Neural cell (in vitro differentiated cells): ENCODE measurements around the gene WDFY3. TPM values are rescaled to one million over a fixed set of nuclear protein-coding genes. Genes with fewer than 3 reads are reported as not detected.

Source experiments
- H2AFZ ChIP-seq: fragments of 200-600, 300-800 bp; sonication (generic), shearing (Covaris generic); 2 replicates; pipeline ENCODE4 v1.6.0; 2014; ENCODE audit warnings: low read depth, mild to moderate bottlenecking, antibody characterized with exemption, low read length, moderate library complexity
- H3F3A ChIP-seq: fragments of 200-600 bp; shearing (Covaris generic); 2 replicates; pipeline ENCODE4 v1.6.1; 2016; ENCODE audit warnings: mild to moderate bottlenecking, moderate library complexity, mixed read lengths, antibody characterized with exemption, low read length; ENCODE audit not compliant: insufficient read depth, poor library complexity, severe bottlenecking
- H3K27ac ChIP-seq: fragments of 200-600, 300-800 bp; sonication (generic), shearing (Covaris generic); 2 replicates; pipeline ENCODE4 v1.5.1; 2014; ENCODE audit warnings: mild to moderate bottlenecking, low read length, moderate library complexity
- H3K27me3 ChIP-seq: fragments of 300-800, 200-600 bp; sonication (generic), shearing (Covaris generic); 2 replicates; pipeline ENCODE4 v1.6.0; 2014; ENCODE audit warnings: mild to moderate bottlenecking, low read depth, low read length, moderate library complexity; ENCODE audit not compliant: insufficient read depth
- H3K36me3 ChIP-seq: fragments of 300-800, 200-600 bp; sonication (generic), shearing (Covaris generic); 2 replicates; pipeline ENCODE4 v1.5.1; 2014; ENCODE audit warnings: mild to moderate bottlenecking, antibody characterized with exemption, low read length, moderate library complexity; ENCODE audit not compliant: insufficient read depth
- H3K4me2 ChIP-seq: fragments of 300-800, 200-600 bp; sonication (generic), shearing (Covaris generic); 2 replicates; pipeline ENCODE4 v1.6.0; 2014; ENCODE audit warnings: mild to moderate bottlenecking, low read length
- H3K4me3 ChIP-seq: fragments of 300-800, 200-600 bp; sonication (generic), shearing (Covaris generic); 2 replicates; pipeline ENCODE4 v1.5.1; 2014; ENCODE audit warnings: mild to moderate bottlenecking, low read length, moderate library complexity
- H3K79me2 ChIP-seq: fragments of 200-600 bp; shearing (Covaris generic); replicated peaks from 2 replicates; pipeline ENCODE4 v1.6.0; 2014; ENCODE audit warnings: mild to moderate bottlenecking, low read length, moderate library complexity; ENCODE audit not compliant: insufficient read depth
- H3K9ac ChIP-seq: fragments of 300-800, 200-600 bp; sonication (generic), shearing (Covaris generic); 2 replicates; pipeline ENCODE4 v1.6.1; 2016; ENCODE audit warnings: mild to moderate bottlenecking, low read length, mixed read lengths
- H3K9me2 ChIP-seq: fragments of 200-600 bp; shearing (Covaris generic); 2 replicates; pipeline ENCODE4 v1.6.1; 2016; ENCODE audit warnings: mild to moderate bottlenecking, low read length, mixed read lengths; ENCODE audit not compliant: insufficient read depth
- H3K9me3 ChIP-seq: fragments of 200-600, 300-800 bp; sonication (generic), shearing (Covaris generic); 2 replicates; pipeline ENCODE4 v1.6.1; 2016; ENCODE audit warnings: mild to moderate bottlenecking, mixed run types, low read length, moderate library complexity, mixed read lengths
- H4K20me1 ChIP-seq: fragments of 200-600 bp; shearing (Covaris generic); 2 replicates; pipeline ENCODE4 v1.6.1; 2016; ENCODE audit warnings: mild to moderate bottlenecking, mixed run types; ENCODE audit not compliant: insufficient read depth
- EP300 ChIP-seq: fragments of 450-650 bp; conservative IDR thresholded peaks from 2 replicates; pipeline ENCODE4 v1.6.1; 2014; ENCODE audit warnings: antibody characterized with exemption, mild to moderate bottlenecking, moderate library complexity; ENCODE audit not compliant: poor library complexity, severe bottlenecking
- EZH2 ChIP-seq: fragments of 200-600, 300-800 bp; shearing (Covaris generic), sonication (generic); IDR thresholded peaks from 2 replicates; pipeline ENCODE4 v1.6.1; 2014; ENCODE audit warnings: antibody characterized with exemption, low read length, borderline replicate concordance, mild to moderate bottlenecking; ENCODE audit not compliant: insufficient read depth, poor library complexity, severe bottlenecking
- MXI1 ChIP-seq: fragments of 450-650 bp; conservative IDR thresholded peaks from 2 replicates; pipeline ENCODE4 v1.6.1; 2014; ENCODE audit warnings: antibody characterized with exemption, mild to moderate bottlenecking; ENCODE audit not compliant: poor library complexity, severe bottlenecking
- POLR2AphosphoS5 ChIP-seq: IDR thresholded peaks from 2 replicates; pipeline ENCODE4 v1.6.1; 2012
- RAD21 ChIP-seq: fragments of 450-650 bp; conservative IDR thresholded peaks from 2 replicates; pipeline ENCODE4 v1.6.1; 2014; ENCODE audit warnings: antibody characterized with exemption, mild to moderate bottlenecking, moderate library complexity
- SMC3 ChIP-seq: fragments of 450-650 bp; conservative IDR thresholded peaks from 2 replicates; pipeline ENCODE4 v1.6.1; 2014; ENCODE audit warnings: antibody characterized with exemption, mild to moderate bottlenecking, moderate library complexity; ENCODE audit not compliant: poor library complexity
- TAF1 ChIP-seq: IDR thresholded peaks from 2 replicates; pipeline ENCODE4 v1.6.1; 2012; ENCODE audit warnings: low read depth
- polyA plus RNA-seq: library from polyadenylated mRNA; depleted of rRNA; stranded (reverse); fragments of >200 nt; gene quantifications from 2 replicates; pipeline ENCODE4 v1.2.3, GENCODE V29; 2014
- TF ChIP-seq, protein P1 (sequence below): IDR thresholded peaks from 2 replicates; pipeline ENCODE4 v1.6.1; 2012; ENCODE audit warnings: borderline replicate concordance
- TF ChIP-seq, protein P2 (sequence below): fragments of 450-650 bp; IDR thresholded peaks from 2 replicates; pipeline ENCODE4 v1.5.1; 2014; ENCODE audit warnings: antibody characterized with exemption, mild to moderate bottlenecking, moderate library complexity; ENCODE audit not compliant: poor library complexity, severe bottlenecking

WDFY3 gene
- polyA plus RNA-seq, 1 donor from 2014 or later = 39.8 TPM

DNA sequence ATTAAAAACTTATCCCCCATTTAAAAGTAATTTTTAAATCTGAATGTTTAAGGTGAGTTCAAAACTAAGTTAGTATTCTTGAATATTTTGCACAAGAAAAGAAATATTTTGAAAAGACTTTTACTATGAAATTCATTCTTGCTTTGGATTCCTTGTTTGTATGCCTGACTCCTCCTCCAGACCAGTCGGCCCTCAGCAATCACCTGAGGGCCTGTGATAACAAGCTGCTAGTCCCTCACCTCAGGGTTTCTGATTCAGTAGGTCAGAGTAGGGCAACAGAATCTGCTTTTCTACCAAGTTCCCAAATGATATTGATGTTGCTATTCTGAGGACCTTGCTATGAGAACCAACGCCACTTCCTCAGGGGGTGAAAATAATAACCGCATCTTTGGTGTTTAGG lies 228.8 kb downstream of the WDFY3 start:
- H3K4me2 ChIP-seq = no peak overlapping the region
- H3F3A ChIP-seq = no peaks in the 10 kb centered on the region
- no peaks in the 10 kb centered on the region for H3K9me2 ChIP-seq
- H2AFZ ChIP-seq = no peak overlapping the region
- no peaks in the 10 kb centered on the region for H3K9me3 ChIP-seq
- H3K9ac ChIP-seq = no peak overlapping the region
- H3K27ac ChIP-seq = no peak overlapping the region
- no peak overlapping the region for H3K4me3 ChIP-seq
- TF ChIP-seq SMC3 (no peak), RAD21 (no peak), POLR2AphosphoS5 (no peak), EZH2 (no peak), TAF1 (no peak), MXI1 (no peak), EP300 (no peak)
- TF ChIP-seq, protein P1, sequence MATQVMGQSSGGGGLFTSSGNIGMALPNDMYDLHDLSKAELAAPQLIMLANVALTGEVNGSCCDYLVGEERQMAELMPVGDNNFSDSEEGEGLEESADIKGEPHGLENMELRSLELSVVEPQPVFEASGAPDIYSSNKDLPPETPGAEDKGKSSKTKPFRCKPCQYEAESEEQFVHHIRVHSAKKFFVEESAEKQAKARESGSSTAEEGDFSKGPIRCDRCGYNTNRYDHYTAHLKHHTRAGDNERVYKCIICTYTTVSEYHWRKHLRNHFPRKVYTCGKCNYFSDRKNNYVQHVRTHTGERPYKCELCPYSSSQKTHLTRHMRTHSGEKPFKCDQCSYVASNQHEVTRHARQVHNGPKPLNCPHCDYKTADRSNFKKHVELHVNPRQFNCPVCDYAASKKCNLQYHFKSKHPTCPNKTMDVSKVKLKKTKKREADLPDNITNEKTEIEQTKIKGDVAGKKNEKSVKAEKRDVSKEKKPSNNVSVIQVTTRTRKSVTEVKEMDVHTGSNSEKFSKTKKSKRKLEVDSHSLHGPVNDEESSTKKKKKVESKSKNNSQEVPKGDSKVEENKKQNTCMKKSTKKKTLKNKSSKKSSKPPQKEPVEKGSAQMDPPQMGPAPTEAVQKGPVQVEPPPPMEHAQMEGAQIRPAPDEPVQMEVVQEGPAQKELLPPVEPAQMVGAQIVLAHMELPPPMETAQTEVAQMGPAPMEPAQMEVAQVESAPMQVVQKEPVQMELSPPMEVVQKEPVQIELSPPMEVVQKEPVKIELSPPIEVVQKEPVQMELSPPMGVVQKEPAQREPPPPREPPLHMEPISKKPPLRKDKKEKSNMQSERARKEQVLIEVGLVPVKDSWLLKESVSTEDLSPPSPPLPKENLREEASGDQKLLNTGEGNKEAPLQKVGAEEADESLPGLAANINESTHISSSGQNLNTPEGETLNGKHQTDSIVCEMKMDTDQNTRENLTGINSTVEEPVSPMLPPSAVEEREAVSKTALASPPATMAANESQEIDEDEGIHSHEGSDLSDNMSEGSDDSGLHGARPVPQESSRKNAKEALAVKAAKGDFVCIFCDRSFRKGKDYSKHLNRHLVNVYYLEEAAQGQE = no peak
- TF ChIP-seq, protein P2, sequence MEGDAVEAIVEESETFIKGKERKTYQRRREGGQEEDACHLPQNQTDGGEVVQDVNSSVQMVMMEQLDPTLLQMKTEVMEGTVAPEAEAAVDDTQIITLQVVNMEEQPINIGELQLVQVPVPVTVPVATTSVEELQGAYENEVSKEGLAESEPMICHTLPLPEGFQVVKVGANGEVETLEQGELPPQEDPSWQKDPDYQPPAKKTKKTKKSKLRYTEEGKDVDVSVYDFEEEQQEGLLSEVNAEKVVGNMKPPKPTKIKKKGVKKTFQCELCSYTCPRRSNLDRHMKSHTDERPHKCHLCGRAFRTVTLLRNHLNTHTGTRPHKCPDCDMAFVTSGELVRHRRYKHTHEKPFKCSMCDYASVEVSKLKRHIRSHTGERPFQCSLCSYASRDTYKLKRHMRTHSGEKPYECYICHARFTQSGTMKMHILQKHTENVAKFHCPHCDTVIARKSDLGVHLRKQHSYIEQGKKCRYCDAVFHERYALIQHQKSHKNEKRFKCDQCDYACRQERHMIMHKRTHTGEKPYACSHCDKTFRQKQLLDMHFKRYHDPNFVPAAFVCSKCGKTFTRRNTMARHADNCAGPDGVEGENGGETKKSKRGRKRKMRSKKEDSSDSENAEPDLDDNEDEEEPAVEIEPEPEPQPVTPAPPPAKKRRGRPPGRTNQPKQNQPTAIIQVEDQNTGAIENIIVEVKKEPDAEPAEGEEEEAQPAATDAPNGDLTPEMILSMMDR = no peak
- H3K36me3 ChIP-seq = peaks cover 21% of the 10 kb centered on the region
- no peaks in the 10 kb centered on the region for H3K27me3 ChIP-seq
- no peaks in the 10 kb centered on the region for H4K20me1 ChIP-seq
- no peaks in the 10 kb centered on the region for H3K79me2 ChIP-seq

DNA sequence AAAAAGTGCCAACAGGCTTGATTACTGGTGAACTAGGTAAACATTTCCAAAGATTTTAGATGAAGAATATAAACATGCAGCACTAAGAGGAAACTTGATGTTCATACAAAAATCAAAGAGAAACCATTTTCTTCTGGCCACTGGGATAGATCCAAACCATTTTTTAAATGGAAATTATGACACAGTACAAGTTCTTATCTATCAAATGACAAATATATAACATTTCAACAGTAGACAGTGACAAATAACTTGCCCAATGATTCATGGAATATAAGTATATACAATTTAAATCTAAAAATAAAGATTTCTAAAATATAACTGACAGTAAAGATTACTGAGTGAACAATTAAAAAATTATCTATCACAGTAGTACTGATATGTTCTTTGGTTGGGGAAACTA lies 232.5 kb downstream of the WDFY3 start:
- Histone ChIP-seq H3K27ac (no peak overlapping the region), H4K20me1 (no peaks in the 10 kb centered on the region), H3K27me3 (no peaks in the 10 kb centered on the region), H3K9me3 (no peaks in the 10 kb centered on the region), H2AFZ (no peak overlapping the region), H3K9me2 (no peaks in the 10 kb centered on the region), H3F3A (no peaks in the 10 kb centered on the region), H3K36me3 (peaks cover 11% of the 10 kb centered on the region), H3K4me3 (no peak overlapping the region), H3K79me2 (no peaks in the 10 kb centered on the region), H3K4me2 (no peak overlapping the region), H3K9ac (no peak overlapping the region)
- TF ChIP-seq RAD21 = no peak
- TF ChIP-seq POLR2AphosphoS5 = no peak
- TF ChIP-seq, protein P1 = no peak
- no peak for TF ChIP-seq SMC3
- TF ChIP-seq, protein P2 = no peak
- TF ChIP-seq EZH2 = no peak
- no peak for TF ChIP-seq EP300
- TF ChIP-seq MXI1 = no peak
- TF ChIP-seq TAF1 = no peak
